ENCODE measurements around the gene SCAP.

The SCAP gene

GRCh38 chr3:47413751-47414150, 62.0 kb downstream of the SCAP start:
- DNase-seq (ENCODE audit: low read depth), result no peak

GRCh38 chr3:47412842-47413520, 62.8 kb downstream of the SCAP start:
- DNase-seq (ENCODE audit: low read depth), result no peak

GRCh38 chr3:47412453-47412756, 63.3 kb downstream of the SCAP start:
- no peak for DNase-seq (ENCODE audit: low read depth)

GRCh38 chr3:47411696-47412452, 63.9 kb downstream of the SCAP start:
- DNase-seq (ENCODE audit: low read depth), result no peak

- no peak for DNase-seq (ENCODE audit: low read depth)
Observed at GRCh38 chr3:47410801-47411646, 64.7 kb downstream of the SCAP start.

- DNase-seq (ENCODE audit: low read depth), result no peak
Observed at GRCh38 chr3:47410417-47410720, 65.4 kb downstream of the SCAP start.

- DNase-seq (ENCODE audit: low read depth), result no peak
Observed at GRCh38 chr3:47409688-47410416, 65.9 kb downstream of the SCAP start.

- DNase-seq (ENCODE audit: low read depth), result no peak
Observed at GRCh38 chr3:47409284-47409683, 66.5 kb downstream of the SCAP start.

GRCh38 chr3:47408839-47409229, 66.9 kb downstream of the SCAP start:
- DNase-seq (ENCODE audit: low read depth), result no peak

- DNase-seq (ENCODE audit: low read depth), result no peak
Observed at GRCh38 chr3:47407896-47408838, 67.6 kb downstream of the SCAP start.

- DNase-seq (ENCODE audit: low read depth), result no peak
Observed at GRCh38 chr3:47407237-47407636, 68.5 kb downstream of the SCAP start.

- DNase-seq (ENCODE audit: low read depth), result no peak
Observed at GRCh38 chr3:47406762-47407149, 69.0 kb downstream of the SCAP start.

GRCh38 chr3:47405820-47406761, 69.7 kb downstream of the SCAP start:
- DNase-seq (ENCODE audit: low read depth), result no peak

- DNase-seq (ENCODE audit: low read depth), result no peak
Observed at GRCh38 chr3:47404955-47405790, 70.6 kb downstream of the SCAP start.

GRCh38 chr3:47404431-47404876, 71.3 kb downstream of the SCAP start:
- DNase-seq (ENCODE audit: low read depth), result no peak

- DNase-seq (ENCODE audit: low read depth), result no peak
Observed at GRCh38 chr3:47399531-47400270, 76.0 kb downstream of the SCAP start.

- DNase-seq (ENCODE audit: low read depth), result no peak
Observed at GRCh38 chr3:47399016-47399415, 76.7 kb downstream of the SCAP start.

- DNase-seq (ENCODE audit: low read depth), result no peak
Observed at GRCh38 chr3:47398228-47398627, 77.5 kb downstream of the SCAP start.

- DNase-seq (ENCODE audit: low read depth), result no peak
Observed at GRCh38 chr3:47394881-47395280, 80.9 kb downstream of the SCAP start.

Data from activated T-cell treated with anti-CD3 and anti-CD28 coated beads for 48 hours (primary cell).